A673 (cell line): ENCODE measurements around the gene TAF1C.

Source experiments
- EZH2 ChIP-seq: fragments of 200-600 bp; sonication (generic); IDR thresholded peaks from 2 replicates; pipeline ENCODE4 v1.6.1; 2017; ENCODE audit warnings: borderline replicate concordance, low read depth, mild to moderate bottlenecking, mixed read lengths, antibody characterized with exemption, low read length; ENCODE audit not compliant: poor library complexity, severe bottlenecking
- TF ChIP-seq, protein P1 (sequence below): fragments of 300-800, 200-600 bp; sonication (generic); conservative IDR thresholded peaks from 2 replicates; pipeline ENCODE4 v1.5.1; 2017; ENCODE audit warnings: low read depth, mild to moderate bottlenecking, antibody characterized with exemption, low read length, moderate library complexity, mixed read lengths

- TF ChIP-seq, protein P1, sequence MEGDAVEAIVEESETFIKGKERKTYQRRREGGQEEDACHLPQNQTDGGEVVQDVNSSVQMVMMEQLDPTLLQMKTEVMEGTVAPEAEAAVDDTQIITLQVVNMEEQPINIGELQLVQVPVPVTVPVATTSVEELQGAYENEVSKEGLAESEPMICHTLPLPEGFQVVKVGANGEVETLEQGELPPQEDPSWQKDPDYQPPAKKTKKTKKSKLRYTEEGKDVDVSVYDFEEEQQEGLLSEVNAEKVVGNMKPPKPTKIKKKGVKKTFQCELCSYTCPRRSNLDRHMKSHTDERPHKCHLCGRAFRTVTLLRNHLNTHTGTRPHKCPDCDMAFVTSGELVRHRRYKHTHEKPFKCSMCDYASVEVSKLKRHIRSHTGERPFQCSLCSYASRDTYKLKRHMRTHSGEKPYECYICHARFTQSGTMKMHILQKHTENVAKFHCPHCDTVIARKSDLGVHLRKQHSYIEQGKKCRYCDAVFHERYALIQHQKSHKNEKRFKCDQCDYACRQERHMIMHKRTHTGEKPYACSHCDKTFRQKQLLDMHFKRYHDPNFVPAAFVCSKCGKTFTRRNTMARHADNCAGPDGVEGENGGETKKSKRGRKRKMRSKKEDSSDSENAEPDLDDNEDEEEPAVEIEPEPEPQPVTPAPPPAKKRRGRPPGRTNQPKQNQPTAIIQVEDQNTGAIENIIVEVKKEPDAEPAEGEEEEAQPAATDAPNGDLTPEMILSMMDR, result no peak
- no peak for TF ChIP-seq EZH2
These were observed 2.1 kb downstream of the TAF1C start for GRCh38 chr16:84184775-84185174.
